ENCODE results near the gene ARHGAP25.

Gene ARHGAP25

DNA sequence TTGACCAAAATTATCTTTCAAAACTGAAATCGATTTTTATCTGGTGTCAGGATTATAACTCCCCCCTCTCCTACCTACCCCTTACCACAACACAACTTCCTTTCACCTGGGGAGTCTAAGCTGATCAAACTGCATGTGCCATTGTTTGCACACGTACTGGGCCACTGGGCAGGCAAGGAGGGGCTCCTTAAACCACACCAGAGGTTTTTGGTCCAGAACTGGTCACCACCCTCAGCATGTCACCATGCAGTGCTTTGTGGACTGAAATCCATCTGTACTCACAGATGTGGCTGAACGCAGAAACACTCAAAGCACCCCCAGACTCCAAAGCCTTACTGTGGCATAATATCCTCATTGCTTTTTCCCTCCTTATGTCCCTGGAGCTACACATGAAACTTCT, 13.9 kb upstream of the ARHGAP25 start:
- DNase-seq = no peak

DNA sequence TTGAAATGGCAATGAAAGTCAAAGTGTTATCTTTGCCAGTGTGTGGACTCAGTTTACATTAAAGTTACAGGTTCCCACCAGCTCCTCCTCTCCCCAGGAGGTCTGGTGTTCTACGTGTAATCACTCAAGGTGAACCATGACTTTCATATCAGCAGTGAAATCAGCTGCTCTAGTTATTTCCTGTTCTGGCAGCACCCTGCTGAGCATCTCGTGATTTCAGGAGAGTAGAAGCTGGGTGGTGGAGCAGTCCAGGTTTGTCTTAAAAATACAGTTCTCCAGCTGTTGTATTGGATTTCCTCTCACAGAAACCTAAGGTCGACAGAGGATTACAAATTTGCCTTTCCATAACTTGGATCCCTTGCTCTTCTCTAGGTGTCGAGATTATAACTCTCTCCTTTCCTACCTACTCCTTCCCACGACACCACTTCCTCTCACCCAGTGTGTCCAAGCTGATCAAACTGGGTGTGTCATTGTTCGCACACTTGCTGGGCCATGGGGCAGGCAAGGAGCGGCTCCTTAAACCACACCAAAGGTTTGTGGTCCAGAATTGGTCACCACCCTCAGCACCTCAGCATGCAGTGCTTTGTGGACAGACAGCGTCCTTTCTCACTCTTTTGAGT, 13.0 kb upstream of the ARHGAP25 start:
- no peak for DNase-seq

DNA sequence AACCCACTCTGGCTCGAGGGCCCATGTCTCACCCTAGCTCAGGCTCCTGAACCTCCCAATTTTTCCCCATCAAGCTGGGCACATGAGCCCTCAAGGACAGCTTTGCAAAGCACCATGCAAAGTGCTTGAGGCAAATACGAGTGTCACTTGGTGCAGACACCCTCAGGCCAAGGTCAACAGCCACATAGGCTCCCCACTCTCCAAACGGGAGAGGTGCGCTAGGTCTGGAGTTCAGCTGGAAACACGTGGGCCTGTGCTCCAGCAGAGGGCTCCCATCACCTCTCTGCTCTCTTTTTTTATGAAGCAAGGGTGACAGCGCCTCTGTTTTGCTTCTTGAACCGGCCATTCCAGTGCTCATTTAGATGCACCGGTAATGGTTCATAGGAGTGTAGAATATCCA, 11.9 kb upstream of the ARHGAP25 start:
- no peak for DNase-seq

DNA sequence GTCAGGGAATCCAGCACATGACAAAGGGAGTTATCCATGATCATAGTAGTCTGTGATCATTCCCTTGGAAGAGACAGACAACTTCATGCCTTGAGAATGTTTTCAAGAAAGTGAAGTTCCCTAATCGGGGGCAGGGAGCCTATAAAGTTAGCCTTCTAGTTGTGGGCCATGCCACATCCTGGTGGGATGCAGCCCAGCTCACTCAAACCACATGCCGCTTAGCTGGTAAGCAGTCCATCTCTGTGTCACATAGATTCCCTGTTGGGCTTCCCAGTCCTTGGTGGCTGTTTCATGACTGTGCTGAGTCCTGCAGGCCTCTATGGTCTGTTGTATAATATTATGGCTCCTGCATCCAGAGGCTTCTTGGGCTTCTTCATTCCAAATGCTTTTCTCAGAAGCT, 11.4 kb upstream of the ARHGAP25 start:
- DNase-seq = no peak

DNA sequence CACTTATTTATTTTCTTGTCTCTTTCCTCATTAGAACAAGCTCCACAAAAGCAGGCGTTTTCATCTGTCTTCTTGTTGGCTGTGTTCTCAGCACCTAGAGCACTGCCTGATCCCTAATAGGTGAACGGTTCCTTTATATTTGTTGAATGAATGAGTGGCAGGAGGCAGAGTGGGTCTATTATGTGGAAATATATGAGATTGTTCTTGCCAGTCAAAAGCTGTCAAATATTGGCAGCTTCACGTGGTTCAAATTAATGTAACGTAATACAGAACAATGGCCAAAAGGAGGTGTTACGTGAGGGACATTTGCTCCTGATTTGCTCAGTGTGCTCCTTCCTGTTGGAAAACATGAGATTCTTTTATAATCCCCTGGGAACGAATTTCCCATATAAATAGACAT, 8.5 kb upstream of the ARHGAP25 start:
- no peak for DNase-seq

DNA sequence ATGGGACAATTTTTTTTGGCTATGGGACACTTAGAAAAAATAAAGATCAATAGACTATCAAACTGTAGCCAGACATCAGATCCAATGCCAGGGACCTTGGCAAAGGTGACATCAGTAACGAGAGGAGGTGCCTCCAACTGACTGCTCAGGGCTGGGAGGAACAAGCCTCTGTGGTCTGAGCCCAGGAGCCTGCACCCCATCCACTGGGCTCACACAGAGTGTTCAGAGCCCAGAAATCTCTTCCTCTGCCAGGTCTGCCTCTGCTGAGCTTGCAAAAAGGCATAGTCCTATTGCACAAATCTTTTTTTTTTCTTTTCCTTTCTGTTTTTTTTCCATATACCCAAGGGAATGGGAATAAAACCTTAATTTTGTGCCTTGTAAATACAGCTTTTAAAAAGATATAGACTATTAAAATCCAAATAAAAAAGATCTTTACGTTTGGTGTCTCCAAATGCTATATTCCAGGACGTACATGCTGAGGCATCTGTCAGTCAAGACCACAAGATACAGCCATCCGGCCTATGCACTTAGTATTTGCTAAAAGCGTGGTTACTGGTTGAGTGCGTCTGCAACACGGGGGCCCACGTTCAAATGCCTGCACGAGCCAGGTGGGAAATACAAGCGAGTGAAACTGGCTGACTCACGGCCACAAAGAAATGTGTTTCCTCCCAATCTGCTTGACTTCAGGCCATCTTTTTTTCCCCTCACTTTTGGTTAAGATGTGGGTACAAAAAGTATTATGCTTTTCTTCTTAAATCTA, 7.8 kb upstream of the ARHGAP25 start:
- peak; percentile 50 for DNase-seq

DNA sequence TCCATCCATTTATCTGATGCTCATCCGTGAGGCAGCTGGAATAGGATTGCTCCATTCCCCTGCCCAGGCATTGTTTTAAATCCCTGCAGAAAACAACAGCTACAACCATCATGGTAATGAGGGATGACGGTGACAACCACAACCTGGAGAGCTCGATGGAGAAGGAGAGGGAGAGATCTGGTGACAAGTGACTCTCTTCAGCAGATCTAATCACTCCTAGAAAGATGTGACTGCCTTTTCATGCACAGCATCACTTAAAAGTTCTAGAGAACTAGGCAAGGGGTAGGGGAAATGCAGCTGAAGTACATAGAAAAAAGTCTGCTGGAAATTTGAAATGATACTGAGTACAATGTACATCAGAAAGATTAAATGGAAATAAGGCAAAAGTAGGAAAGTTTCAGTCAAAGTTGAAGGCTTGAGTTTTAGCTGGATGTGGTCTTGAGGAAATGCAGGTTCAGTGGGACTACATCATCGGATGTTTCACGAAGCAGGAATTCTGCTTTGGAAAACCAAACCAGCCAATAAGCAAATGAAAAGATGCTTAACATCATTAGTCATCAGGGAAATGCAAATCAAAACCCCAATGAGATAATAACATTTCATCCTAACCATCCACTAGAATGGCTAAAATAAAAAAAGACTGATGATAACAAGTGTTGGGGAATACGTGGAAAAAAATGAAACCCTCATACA, 6.8 kb upstream of the ARHGAP25 start:
- no peak for DNase-seq

DNA sequence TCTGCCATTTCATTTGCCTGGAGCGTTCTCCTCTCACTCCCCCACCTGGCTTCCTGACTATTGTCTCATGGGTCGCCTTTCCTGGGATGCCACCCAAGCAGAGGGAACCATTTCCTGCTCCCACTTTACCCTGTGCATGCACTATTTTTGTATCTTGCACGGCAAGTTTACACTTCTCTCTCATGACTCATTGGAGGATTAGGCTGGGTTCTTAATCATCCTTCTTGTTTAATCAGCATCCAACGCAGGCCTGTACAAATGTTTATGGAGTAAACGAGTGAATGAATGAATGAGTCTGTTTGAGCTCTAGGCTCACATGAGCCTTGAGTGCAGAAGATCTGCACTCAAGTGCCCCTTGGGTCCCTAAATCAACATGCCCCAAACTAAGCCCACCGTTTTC, 3.8 kb upstream of the ARHGAP25 start:
- DNase-seq = no peak

DNA sequence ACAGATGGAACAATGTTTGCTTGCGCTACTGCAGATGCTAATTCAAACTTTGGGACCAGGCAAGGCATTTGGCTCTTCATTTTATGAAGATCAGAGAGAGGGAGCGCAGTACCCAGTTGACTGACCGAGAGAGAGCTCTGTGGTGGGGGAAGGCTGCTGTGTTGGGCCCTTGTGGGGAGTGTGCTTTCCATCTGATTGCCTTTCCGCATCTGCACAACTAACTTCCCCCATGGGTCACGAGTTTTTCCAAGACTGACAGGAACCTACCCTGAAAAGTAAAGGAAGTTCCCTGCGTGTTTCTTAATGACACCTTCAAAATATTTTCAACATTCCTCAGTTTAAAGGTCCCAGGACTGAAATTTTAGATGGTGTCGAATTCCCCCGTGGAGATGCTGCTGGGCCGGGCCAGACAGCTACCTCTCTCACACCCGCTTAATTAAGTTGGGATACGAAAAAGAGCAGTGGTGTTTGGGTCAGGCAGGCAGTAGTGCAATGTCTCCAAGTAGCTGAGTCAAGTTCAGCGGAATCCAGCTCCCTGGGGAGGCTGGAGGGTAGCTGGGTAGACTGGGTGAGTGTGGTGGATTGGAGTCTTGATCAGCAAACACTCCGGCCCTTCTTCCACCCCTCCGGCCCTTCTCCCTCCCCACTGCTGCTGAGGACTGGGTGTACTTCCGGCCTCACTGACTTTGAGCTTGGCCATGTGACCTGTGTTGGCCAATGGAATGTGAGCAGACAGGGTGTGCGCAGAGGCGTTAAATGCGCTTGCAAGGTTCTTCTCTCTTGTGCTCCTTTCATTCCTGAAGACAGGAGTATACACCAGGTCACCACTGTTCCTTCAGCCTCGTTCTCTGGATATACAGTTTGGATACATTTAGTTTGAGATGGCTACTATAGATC, 2.3 kb upstream of the ARHGAP25 start:
- DNase-seq = no peak

DNA sequence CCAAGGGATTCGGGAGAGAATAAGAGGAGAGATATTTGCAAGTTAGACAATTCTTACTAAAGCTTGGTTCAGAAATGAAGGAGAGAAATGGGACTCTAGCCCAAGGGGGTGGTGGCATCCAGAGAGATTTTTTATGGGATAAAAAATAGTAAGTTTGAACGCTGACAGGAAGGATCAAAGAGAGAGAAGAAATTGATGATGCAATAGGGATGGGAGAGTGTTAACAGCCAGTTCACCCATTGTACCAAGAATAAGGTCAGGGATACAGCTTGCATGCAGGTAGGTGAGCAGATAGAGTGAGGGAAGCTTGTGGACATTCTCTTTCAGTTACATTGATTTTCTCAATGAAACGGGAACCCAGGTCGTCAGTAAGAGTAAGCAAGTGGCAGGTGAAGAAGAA, 1.2 kb upstream of the ARHGAP25 start:
- no peak for DNase-seq

DNA sequence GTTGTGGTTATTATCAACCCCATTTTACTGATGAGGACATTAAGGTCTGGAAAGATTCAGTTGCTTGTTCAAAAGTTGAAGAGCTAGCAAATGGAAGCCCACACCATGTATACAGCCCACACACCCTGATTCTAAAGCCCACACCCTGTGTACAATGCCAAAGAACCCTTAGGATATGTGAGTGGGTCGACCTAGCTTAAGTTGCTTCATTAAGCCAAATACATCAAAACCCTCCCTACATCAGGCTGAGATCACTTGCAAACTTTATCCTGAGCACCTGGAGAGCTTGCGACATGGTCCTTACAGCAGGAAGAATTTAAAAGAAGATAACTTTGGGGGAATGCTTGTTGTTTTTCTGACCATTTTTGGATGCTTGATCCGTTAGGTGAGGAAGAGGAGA, 435 bp upstream of the ARHGAP25 start:
- no peak for DNase-seq

DNA sequence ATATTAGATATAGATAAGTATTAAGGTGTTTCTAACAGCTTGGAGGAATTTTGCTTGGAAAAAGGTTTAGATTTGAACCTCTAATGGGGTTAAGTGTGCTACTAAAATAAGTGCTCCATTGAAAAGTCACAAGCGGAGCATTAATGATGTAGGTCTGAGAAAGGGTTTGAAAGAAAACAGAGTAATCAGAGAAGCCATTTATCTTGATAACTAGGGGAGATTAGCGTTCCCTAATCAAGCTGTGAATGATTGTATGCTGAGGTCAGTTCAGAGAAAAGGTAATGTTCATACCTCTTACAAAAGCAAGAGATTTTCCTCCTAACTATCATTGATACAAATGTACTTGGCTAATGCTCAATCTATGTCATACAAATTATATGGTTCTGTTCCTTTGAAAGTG, 1.5 kb downstream of the ARHGAP25 start:
- peak; percentile 10 for DNase-seq

DNA sequence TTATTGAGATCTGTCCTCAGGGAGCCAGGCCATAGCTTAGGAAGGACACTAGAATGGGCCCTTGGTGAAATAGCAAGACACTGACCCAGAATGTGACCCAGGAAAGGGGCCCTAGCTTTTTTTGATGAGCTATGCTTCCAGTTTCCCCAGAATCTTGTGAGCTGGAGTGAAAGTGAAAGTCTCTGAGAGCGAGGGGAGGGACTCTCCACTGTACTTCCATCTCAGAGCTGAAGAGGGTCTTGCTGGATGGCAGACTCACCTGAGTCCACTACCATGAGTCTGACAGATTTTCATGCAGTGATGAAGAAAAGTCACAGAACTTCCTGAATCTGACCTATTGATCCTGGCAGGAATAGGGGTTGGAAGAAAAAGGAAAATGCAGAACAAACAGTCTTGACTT, 3.1 kb downstream of the ARHGAP25 start:
- DNase-seq = no peak

DNA sequence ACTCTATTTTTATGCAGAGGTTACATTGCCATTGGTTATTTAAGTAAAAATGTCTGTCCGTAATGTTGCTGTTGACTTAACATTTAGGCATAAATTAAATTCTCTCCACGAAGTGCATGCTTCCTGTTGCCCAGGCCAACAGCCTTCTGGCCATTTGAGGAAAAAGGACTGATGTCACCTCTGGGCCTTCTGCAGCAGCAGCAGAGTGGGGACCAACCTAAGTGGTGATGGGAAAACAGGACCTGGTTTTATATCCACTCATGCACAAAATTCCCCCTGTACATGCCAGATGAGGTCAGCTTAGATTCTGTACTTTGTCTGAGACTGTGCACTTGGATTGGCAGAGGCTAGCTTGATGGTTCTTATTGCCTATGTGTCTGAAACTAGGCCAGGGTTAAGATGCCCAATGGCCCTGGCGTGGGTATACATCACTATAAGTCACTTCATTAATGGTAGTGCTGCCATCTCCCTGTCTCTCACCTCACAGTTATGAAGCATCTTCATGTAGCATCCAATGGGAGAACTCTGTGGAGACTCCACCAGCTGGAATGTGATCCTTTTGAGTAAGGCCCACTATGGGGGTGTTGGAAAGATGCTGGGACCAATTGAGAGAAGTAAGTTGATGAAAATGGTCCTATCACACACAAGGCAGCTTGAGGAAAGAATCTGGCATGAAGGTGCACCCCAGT, 4.4 kb downstream of the ARHGAP25 start:
- no peak for DNase-seq

DNA sequence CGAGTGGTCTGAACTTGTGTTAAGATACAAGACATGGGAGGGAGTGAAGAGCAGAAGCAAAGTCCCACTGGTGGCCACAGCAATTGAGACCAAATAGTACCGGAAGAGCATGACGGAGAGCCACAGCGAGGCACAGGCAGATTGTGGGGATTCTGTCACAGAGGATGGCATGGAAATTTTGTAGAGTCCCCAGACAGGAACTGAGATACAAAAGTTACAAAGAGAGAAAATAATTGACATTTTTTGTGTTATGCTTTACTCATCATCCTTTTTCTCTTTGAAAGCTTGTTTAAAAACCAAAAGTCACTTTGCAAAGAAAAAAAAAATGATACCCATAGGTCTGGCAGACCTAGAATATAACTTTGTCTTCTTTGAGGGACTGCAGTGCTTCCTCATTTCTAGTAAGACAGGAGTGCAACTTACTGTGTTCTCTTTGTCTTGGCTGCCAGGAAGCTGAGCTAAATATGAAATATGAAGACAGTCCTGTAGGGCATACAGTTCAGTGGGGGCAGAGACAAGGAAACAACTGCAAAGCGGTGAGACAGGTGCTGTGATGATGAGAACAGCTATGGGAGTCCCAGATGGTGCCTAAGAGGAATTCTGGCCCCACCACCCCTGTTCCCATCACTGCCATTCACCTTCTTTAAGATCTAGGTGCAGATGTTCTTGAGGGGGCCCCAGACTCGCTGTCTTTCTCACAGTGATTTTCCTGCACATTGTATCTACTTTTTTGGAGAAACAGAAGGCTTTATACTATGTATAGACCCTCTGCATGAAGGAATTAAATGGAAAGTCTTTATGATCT, 5.2 kb downstream of the ARHGAP25 start:
- DNase-seq = no peak

DNA sequence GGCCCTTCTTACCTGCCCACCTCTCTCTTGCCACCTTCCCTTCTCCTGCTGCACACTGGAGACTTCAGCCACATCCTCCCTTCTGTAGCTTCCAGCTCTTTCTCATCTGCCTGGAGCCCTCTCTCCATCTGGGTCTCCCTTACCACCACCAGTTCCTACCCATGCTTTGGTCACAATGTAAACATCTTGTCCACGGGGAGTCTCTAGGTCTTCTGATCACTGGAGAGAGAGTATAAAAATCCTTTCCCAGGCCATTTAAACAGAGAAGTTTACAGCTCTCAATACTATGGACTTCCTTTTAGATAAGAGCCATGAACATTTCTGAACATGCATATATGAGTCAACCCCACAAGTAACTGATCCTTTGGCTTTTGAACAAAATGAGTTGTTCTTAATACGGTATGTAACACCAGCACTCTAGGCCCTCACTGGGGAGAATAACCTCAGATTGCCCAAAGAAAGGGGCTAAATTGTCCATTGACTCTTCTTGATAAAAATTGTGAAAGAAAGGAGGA, 5.8 kb downstream of the ARHGAP25 start:
- DNase-seq = no peak

DNA sequence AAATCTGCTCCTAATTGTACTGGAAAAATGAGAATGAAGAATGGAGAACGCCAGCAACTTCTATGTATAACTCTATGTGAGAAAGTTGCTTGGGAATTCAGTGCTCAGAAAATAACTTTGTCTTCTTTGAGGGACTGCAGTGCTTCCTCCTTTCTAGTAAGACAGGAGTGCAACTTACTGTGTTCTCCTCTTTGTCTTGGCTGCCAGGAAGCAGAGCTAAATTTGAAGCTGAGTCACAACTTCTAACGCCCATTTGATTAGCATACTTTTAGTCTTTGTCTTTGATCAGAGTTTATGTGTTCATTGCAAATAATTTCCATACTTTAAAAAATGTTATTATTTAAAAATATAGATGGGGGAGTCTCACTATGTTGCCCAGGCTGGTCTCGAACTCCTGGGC, 6.6 kb downstream of the ARHGAP25 start:
- DNase-seq = no peak

DNA sequence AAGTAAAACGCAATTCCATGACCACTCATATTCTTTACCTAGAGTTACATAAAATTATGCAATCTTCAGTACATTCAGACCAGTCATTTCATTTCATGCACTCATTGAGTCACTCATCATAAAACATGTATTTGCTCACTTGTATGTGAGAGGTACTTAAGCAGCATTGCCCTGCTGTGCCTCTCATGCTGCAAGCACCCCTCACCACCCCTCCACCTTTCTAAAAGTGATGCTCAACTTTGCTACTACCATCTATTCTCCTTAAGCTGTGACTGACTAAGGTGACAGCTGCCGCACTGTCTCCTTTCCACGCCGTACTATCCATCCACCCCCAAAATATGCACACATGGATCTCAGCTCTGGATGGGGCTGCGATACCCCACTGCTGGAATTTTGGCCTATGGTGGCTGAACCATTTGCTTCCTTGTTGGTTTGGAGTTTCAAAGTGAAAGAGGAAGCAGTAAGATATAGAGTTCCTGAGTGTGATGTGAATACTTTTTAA, 7.2 kb downstream of the ARHGAP25 start:
- DNase-seq = peak; percentile 58

DNA sequence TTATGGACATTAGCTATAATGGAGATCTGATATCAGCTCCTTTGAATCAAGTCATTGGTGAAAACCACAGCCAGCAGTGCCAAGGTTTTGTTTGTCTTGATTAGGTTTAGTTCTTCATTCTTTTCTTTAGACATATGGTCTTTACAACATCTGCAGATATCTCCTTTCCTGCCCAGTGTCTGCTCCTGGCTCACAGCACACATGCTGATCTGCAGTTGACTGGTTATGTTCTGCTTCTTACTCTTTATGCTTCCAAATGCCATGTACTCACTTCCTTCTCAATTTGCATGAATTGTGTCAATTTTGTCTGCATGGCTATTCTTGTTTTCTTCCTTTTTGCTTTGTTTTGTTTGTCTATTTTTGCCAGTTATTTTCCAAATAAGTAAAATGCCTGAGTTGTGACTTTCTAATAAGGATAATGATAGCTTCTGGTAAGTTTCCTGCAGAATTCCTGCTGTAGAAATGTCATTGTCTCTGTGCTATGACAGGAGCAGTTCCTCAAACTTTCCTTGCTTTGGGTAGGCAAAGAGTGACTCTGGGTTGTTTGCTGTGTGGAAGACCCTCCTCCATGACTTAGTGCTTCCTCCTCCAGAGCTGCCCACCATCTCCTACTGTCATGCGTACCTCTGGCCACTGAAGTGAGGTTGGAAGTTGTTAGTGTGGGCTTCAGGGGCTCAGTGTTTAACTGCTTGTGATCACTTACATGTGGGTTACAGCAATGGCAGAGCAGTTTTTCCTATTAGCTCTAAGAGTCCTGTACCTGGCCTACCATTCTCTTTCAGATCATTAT, 8.2 kb downstream of the ARHGAP25 start:
- DNase-seq = no peak

DNA sequence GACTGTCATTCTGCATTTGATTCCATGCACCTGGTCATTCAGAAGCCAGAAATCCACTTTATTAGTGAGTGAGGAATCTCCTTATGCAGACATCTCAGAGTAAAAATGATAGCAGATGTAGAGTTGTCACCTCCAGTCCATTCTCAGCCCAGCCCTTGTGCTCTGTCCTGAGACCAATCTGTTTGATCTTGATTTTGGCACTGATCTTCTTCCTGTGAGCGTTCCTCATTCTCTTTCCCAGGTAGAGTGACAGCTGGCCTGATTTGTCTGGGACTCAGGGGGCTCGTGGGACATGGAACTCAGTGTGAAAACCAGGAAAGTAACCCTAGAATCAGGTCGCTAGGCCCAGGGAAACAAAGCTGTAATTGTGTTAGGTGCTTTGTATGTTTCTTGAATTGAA, 8.9 kb downstream of the ARHGAP25 start:
- DNase-seq = no peak
